Neural cell (in vitro differentiated cells): ENCODE results near the gene SAP30BP. TPM values are rescaled to one million over a fixed set of nuclear protein-coding genes. Genes with fewer than 3 reads are reported as not detected.

ENCODE experiments used
- H2AFZ ChIP-seq: fragments of 200-600, 300-800 bp; sonication (generic), shearing (Covaris generic); 2 replicates; pipeline ENCODE4 v1.6.0; 2014; ENCODE audit warnings: low read depth, mild to moderate bottlenecking, antibody characterized with exemption, low read length, moderate library complexity
- H3F3A ChIP-seq: fragments of 200-600 bp; shearing (Covaris generic); 2 replicates; pipeline ENCODE4 v1.6.1; 2016; ENCODE audit warnings: mild to moderate bottlenecking, moderate library complexity, mixed read lengths, antibody characterized with exemption, low read length; ENCODE audit not compliant: insufficient read depth, poor library complexity, severe bottlenecking
- H3K27ac ChIP-seq: fragments of 200-600, 300-800 bp; sonication (generic), shearing (Covaris generic); 2 replicates; pipeline ENCODE4 v1.5.1; 2014; ENCODE audit warnings: mild to moderate bottlenecking, low read length, moderate library complexity
- H3K27me3 ChIP-seq: fragments of 300-800, 200-600 bp; sonication (generic), shearing (Covaris generic); 2 replicates; pipeline ENCODE4 v1.6.0; 2014; ENCODE audit warnings: mild to moderate bottlenecking, low read depth, low read length, moderate library complexity; ENCODE audit not compliant: insufficient read depth
- H3K36me3 ChIP-seq: fragments of 300-800, 200-600 bp; sonication (generic), shearing (Covaris generic); 2 replicates; pipeline ENCODE4 v1.5.1; 2014; ENCODE audit warnings: mild to moderate bottlenecking, antibody characterized with exemption, low read length, moderate library complexity; ENCODE audit not compliant: insufficient read depth
- H3K4me2 ChIP-seq: fragments of 300-800, 200-600 bp; sonication (generic), shearing (Covaris generic); 2 replicates; pipeline ENCODE4 v1.6.0; 2014; ENCODE audit warnings: mild to moderate bottlenecking, low read length
- H3K4me3 ChIP-seq: fragments of 300-800, 200-600 bp; sonication (generic), shearing (Covaris generic); 2 replicates; pipeline ENCODE4 v1.5.1; 2014; ENCODE audit warnings: mild to moderate bottlenecking, low read length, moderate library complexity
- H3K79me2 ChIP-seq: fragments of 200-600 bp; shearing (Covaris generic); replicated peaks from 2 replicates; pipeline ENCODE4 v1.6.0; 2014; ENCODE audit warnings: mild to moderate bottlenecking, low read length, moderate library complexity; ENCODE audit not compliant: insufficient read depth
- H3K9ac ChIP-seq: fragments of 300-800, 200-600 bp; sonication (generic), shearing (Covaris generic); 2 replicates; pipeline ENCODE4 v1.6.1; 2016; ENCODE audit warnings: mild to moderate bottlenecking, low read length, mixed read lengths
- H3K9me2 ChIP-seq: fragments of 200-600 bp; shearing (Covaris generic); 2 replicates; pipeline ENCODE4 v1.6.1; 2016; ENCODE audit warnings: mild to moderate bottlenecking, low read length, mixed read lengths; ENCODE audit not compliant: insufficient read depth
- H3K9me3 ChIP-seq: fragments of 200-600, 300-800 bp; sonication (generic), shearing (Covaris generic); 2 replicates; pipeline ENCODE4 v1.6.1; 2016; ENCODE audit warnings: mild to moderate bottlenecking, mixed run types, low read length, moderate library complexity, mixed read lengths
- H4K20me1 ChIP-seq: fragments of 200-600 bp; shearing (Covaris generic); 2 replicates; pipeline ENCODE4 v1.6.1; 2016; ENCODE audit warnings: mild to moderate bottlenecking, mixed run types; ENCODE audit not compliant: insufficient read depth
- EP300 ChIP-seq: fragments of 450-650 bp; conservative IDR thresholded peaks from 2 replicates; pipeline ENCODE4 v1.6.1; 2014; ENCODE audit warnings: antibody characterized with exemption, mild to moderate bottlenecking, moderate library complexity; ENCODE audit not compliant: poor library complexity, severe bottlenecking
- EZH2 ChIP-seq: fragments of 200-600, 300-800 bp; shearing (Covaris generic), sonication (generic); IDR thresholded peaks from 2 replicates; pipeline ENCODE4 v1.6.1; 2014; ENCODE audit warnings: antibody characterized with exemption, low read length, borderline replicate concordance, mild to moderate bottlenecking; ENCODE audit not compliant: insufficient read depth, poor library complexity, severe bottlenecking
- MXI1 ChIP-seq: fragments of 450-650 bp; conservative IDR thresholded peaks from 2 replicates; pipeline ENCODE4 v1.6.1; 2014; ENCODE audit warnings: antibody characterized with exemption, mild to moderate bottlenecking; ENCODE audit not compliant: poor library complexity, severe bottlenecking
- POLR2AphosphoS5 ChIP-seq: IDR thresholded peaks from 2 replicates; pipeline ENCODE4 v1.6.1; 2012
- RAD21 ChIP-seq: fragments of 450-650 bp; conservative IDR thresholded peaks from 2 replicates; pipeline ENCODE4 v1.6.1; 2014; ENCODE audit warnings: antibody characterized with exemption, mild to moderate bottlenecking, moderate library complexity
- SMC3 ChIP-seq: fragments of 450-650 bp; conservative IDR thresholded peaks from 2 replicates; pipeline ENCODE4 v1.6.1; 2014; ENCODE audit warnings: antibody characterized with exemption, mild to moderate bottlenecking, moderate library complexity; ENCODE audit not compliant: poor library complexity
- TAF1 ChIP-seq: IDR thresholded peaks from 2 replicates; pipeline ENCODE4 v1.6.1; 2012; ENCODE audit warnings: low read depth
- polyA plus RNA-seq: library from polyadenylated mRNA; depleted of rRNA; stranded (reverse); fragments of >200 nt; gene quantifications from 2 replicates; pipeline ENCODE4 v1.2.3, GENCODE V29; 2014
- TF ChIP-seq, protein P1 (sequence below): fragments of 450-650 bp; IDR thresholded peaks from 2 replicates; pipeline ENCODE4 v1.5.1; 2014; ENCODE audit warnings: antibody characterized with exemption, mild to moderate bottlenecking, moderate library complexity; ENCODE audit not compliant: poor library complexity, severe bottlenecking
- TF ChIP-seq, protein P2 (sequence below): IDR thresholded peaks from 2 replicates; pipeline ENCODE4 v1.6.1; 2012; ENCODE audit warnings: borderline replicate concordance

The SAP30BP gene
- polyA plus RNA-seq, 1 donor from 2014 or later, result 156 TPM

DNA sequence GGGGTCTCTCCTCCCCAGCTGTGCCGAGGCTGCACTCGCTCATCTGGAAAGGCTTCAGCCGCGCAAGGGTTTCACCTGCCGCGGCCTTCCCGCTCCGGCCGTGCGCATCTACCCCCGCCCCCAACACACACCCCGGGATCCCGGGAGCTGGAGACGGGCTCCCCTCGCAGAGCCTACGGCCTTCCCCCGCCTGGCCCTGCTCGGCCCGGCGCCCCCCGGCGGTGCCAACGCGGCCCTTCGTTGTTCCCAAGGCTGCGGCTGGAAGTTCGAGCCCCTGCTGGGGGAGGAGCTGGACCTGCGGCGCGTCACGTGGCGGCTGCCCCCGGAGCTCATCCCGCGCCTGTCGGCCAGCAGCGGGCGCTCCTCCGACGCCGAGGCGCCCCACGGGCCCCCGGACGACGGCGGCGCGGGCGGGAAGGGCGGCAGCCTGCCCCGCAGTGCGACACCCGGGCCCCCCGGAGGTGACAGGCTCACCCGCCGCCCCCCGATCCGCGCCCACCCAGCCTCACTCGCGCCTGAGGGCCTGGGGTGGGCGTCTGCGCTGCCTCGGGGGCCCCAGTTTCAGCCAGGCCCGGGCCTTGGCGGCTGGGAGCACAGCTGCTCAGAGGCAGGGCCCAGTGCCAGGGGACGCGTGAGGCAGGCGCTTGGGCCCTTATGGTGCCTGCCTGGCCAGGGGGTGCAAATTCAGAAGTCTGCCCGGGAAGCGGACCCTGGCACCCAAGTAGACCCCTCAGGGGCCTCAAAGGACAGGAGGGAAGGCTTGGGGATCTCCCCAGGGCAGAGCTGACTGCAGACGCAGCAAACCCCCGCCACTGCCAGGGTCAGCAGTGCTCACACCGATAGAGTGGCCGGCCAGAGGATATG is 86.6 kb downstream of the SAP30BP start:
- no peak overlapping the region for H3K4me2 ChIP-seq
- H3K4me3 ChIP-seq, result no peak overlapping the region
- H3K9ac ChIP-seq, result no peak overlapping the region

DNA sequence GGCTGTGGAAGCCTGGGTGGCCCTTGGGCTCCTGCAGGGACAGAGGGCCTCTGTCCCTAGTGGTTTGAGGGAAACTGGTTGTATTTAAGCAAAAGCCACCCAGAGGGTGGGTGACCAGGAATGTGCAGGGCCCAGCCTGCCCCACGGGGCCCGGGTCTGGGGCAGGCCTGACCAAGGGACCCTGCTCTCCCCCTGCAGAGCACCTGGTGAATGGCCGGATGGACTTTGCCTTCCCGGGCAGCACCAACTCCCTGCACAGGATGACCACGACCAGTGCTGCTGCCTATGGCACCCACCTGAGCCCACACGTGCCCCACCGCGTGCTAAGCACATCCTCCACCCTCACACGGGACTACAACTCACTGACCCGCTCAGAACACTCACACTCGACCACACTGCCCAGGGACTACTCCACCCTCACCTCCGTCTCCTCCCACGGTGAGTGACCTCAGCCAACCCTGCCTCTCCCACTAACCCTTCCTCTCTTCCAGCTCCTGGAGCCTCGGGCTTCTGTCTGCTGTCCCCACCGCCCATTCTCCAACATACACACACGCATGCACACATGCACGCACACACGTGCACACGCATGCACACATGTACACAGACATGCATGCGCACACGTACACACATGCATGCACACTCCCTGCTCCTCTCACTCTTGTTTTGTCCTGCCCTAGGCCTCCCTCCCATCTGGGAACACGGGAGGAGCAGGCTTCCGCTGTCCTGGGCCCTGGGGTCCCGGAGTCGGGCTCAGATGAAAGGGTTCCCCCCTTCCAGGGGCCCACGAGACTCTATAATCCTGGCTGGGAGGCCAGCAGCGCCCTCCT is 87.5 kb downstream of the SAP30BP start:
- Histone ChIP-seq H4K20me1 (no peaks in the 10 kb centered on the region), H3K9me3 (no peaks in the 10 kb centered on the region), H3K79me2 (no peaks in the 10 kb centered on the region), H3F3A (no peaks in the 10 kb centered on the region), H3K36me3 (no peaks in the 10 kb centered on the region), H3K9me2 (no peaks in the 10 kb centered on the region), H2AFZ (no peak overlapping the region), H3K4me2 (no peak overlapping the region), H3K4me3 (no peak overlapping the region), H3K27ac (no peak overlapping the region), H3K9ac (no peak overlapping the region), H3K27me3 (no peaks in the 10 kb centered on the region)
- TF ChIP-seq EZH2 (no peak), TAF1 (no peak), RAD21 (no peak), EP300 (no peak), POLR2AphosphoS5 (no peak), SMC3 (no peak), MXI1 (no peak)
- TF ChIP-seq, protein P1, sequence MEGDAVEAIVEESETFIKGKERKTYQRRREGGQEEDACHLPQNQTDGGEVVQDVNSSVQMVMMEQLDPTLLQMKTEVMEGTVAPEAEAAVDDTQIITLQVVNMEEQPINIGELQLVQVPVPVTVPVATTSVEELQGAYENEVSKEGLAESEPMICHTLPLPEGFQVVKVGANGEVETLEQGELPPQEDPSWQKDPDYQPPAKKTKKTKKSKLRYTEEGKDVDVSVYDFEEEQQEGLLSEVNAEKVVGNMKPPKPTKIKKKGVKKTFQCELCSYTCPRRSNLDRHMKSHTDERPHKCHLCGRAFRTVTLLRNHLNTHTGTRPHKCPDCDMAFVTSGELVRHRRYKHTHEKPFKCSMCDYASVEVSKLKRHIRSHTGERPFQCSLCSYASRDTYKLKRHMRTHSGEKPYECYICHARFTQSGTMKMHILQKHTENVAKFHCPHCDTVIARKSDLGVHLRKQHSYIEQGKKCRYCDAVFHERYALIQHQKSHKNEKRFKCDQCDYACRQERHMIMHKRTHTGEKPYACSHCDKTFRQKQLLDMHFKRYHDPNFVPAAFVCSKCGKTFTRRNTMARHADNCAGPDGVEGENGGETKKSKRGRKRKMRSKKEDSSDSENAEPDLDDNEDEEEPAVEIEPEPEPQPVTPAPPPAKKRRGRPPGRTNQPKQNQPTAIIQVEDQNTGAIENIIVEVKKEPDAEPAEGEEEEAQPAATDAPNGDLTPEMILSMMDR, result no peak
- TF ChIP-seq, protein P2, sequence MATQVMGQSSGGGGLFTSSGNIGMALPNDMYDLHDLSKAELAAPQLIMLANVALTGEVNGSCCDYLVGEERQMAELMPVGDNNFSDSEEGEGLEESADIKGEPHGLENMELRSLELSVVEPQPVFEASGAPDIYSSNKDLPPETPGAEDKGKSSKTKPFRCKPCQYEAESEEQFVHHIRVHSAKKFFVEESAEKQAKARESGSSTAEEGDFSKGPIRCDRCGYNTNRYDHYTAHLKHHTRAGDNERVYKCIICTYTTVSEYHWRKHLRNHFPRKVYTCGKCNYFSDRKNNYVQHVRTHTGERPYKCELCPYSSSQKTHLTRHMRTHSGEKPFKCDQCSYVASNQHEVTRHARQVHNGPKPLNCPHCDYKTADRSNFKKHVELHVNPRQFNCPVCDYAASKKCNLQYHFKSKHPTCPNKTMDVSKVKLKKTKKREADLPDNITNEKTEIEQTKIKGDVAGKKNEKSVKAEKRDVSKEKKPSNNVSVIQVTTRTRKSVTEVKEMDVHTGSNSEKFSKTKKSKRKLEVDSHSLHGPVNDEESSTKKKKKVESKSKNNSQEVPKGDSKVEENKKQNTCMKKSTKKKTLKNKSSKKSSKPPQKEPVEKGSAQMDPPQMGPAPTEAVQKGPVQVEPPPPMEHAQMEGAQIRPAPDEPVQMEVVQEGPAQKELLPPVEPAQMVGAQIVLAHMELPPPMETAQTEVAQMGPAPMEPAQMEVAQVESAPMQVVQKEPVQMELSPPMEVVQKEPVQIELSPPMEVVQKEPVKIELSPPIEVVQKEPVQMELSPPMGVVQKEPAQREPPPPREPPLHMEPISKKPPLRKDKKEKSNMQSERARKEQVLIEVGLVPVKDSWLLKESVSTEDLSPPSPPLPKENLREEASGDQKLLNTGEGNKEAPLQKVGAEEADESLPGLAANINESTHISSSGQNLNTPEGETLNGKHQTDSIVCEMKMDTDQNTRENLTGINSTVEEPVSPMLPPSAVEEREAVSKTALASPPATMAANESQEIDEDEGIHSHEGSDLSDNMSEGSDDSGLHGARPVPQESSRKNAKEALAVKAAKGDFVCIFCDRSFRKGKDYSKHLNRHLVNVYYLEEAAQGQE, result no peak

More for the DNA sequence above, 86.6 kb downstream of the SAP30BP start:
- H2AFZ ChIP-seq, result no peak overlapping the region
- no peaks in the 10 kb centered on the region for H3K9me3 ChIP-seq
- H3K9me2 ChIP-seq, result no peaks in the 10 kb centered on the region
- no peaks in the 10 kb centered on the region for H3F3A ChIP-seq
- no peaks in the 10 kb centered on the region for H3K27me3 ChIP-seq
- no peak for TF ChIP-seq MXI1
- TF ChIP-seq, protein P1, result peak; percentile 35
- H3K36me3 ChIP-seq, result no peaks in the 10 kb centered on the region
- H3K79me2 ChIP-seq, result no peaks in the 10 kb centered on the region
- no peak overlapping the region for H3K27ac ChIP-seq
- no peaks in the 10 kb centered on the region for H4K20me1 ChIP-seq
